Mesenchymal stem cell (in vitro differentiated cells and primary cell): ENCODE measurements around the gene PPP1R14B.
A peak's percentile ranks its signal among the peaks of the same experiment; 100 is the strongest.

Source experiments
- DNase-seq: peaks from one replicate; pipeline ENCODE4 v3.0.0-alpha.2; 2013
- H2AFZ ChIP-seq: one replicate; pipeline ENCODE4 v1.6.1; 2013; ENCODE audit warnings: low read depth, mild to moderate bottlenecking, control low read depth, inconsistent platforms, low read length, moderate library complexity
- H2AK5ac ChIP-seq: 2 replicates; pipeline ENCODE4 v1.6.1; 2013; ENCODE audit warnings: low read length, moderate library complexity, mild to moderate bottlenecking, inconsistent platforms; ENCODE audit not compliant: severe bottlenecking
- H2BK120ac ChIP-seq: one replicate; pipeline ENCODE4 v1.6.1; 2013; ENCODE audit warnings: low read depth, mild to moderate bottlenecking, inconsistent platforms, low read length, moderate library complexity
- H2BK12ac ChIP-seq, 2 experiments: one replicate each; pipeline ENCODE4 v1.6.1; 2013; ENCODE audit warnings: inconsistent platforms in 2 of 2, low read length in 2 of 2, mild to moderate bottlenecking in 2 of 2, moderate library complexity in 2 of 2, control low read depth in 1 of 2
- H2BK15ac ChIP-seq: one replicate; pipeline ENCODE4 v1.6.1; 2013; ENCODE audit warnings: mild to moderate bottlenecking, low read depth, inconsistent platforms; ENCODE audit not compliant: poor library complexity, severe bottlenecking
- H2BK5ac ChIP-seq: 2 replicates; pipeline ENCODE4 v1.6.1; 2013; ENCODE audit warnings: low read depth, mild to moderate bottlenecking, low read length, control low read depth, inconsistent platforms; ENCODE audit not compliant: poor library complexity, severe bottlenecking
- H3K14ac ChIP-seq, 2 experiments: one replicate each; pipeline ENCODE4 v1.6.1; 2013; ENCODE audit warnings: inconsistent platforms in 2 of 2, low read length in 2 of 2, control low read depth in 1 of 2, mild to moderate bottlenecking in 1 of 2, moderate library complexity in 1 of 2
- H3K18ac ChIP-seq, 2 experiments: one replicate each; pipeline ENCODE4 v1.6.1; 2013; ENCODE audit warnings: inconsistent platforms in 2 of 2, low read length in 2 of 2, control low read depth in 1 of 2, low read depth in 1 of 2, mild to moderate bottlenecking in 1 of 2
- H3K23ac ChIP-seq, 2 experiments: one replicate each; pipeline ENCODE4 v1.6.1; 2013; ENCODE audit warnings: inconsistent platforms in 2 of 2, low read length in 2 of 2, mild to moderate bottlenecking in 2 of 2, moderate library complexity in 2 of 2, control low read depth in 1 of 2
- H3K27ac ChIP-seq: 2 replicates; pipeline ENCODE4 v1.5.1; 2013; ENCODE audit warnings: mild to moderate bottlenecking, moderate library complexity, low read length, control low read depth, inconsistent platforms; ENCODE audit not compliant: poor library complexity, severe bottlenecking
- H3K27me3 ChIP-seq, 2 experiments: 2 replicates each; pipeline versions ENCODE4 v1.6.1 to v1.7.0; 2013; ENCODE audit warnings: low read length in 2 of 2, mild to moderate bottlenecking in 2 of 2, moderate library complexity in 2 of 2, control low read depth in 1 of 2, inconsistent platforms in 1 of 2; ENCODE audit not compliant: control insufficient read depth in 1 of 2, insufficient read depth in 1 of 2
- H3K36me3 ChIP-seq, 2 experiments: 2 replicates each; pipeline versions ENCODE4 v1.6.1 to v1.7.0; 2013; ENCODE audit warnings: low read length in 2 of 2, control low read depth in 1 of 2, inconsistent platforms in 1 of 2, low read depth in 1 of 2, mild to moderate bottlenecking in 1 of 2; ENCODE audit not compliant: insufficient read depth in 2 of 2, control insufficient read depth in 1 of 2
- H3K4ac ChIP-seq, 2 experiments: one replicate each; pipeline ENCODE4 v1.6.1; 2013; ENCODE audit warnings: inconsistent platforms in 2 of 2, low read length in 2 of 2, mild to moderate bottlenecking in 2 of 2, moderate library complexity in 2 of 2, control low read depth in 1 of 2, low read depth in 1 of 2
- H3K4me1 ChIP-seq: 2 replicates; pipeline ENCODE4 v1.6.1; 2013; ENCODE audit warnings: low read depth, low read length, control low read depth; ENCODE audit not compliant: control insufficient read depth, insufficient read depth
- H3K4me2 ChIP-seq: 2 replicates; pipeline ENCODE4 v1.6.1; 2013; ENCODE audit warnings: low read length, mild to moderate bottlenecking, inconsistent platforms; ENCODE audit not compliant: poor library complexity, severe bottlenecking
- H3K4me3 ChIP-seq, 2 experiments: 2 replicates each; pipeline versions ENCODE4 v1.5.1 to v1.7.0; 2013; ENCODE audit warnings: low read length in 2 of 2, mild to moderate bottlenecking in 2 of 2, control low read depth in 1 of 2, low read depth in 1 of 2; ENCODE audit not compliant: insufficient read depth in 1 of 2
- H3K79me1 ChIP-seq: replicated peaks from 2 replicates; pipeline ENCODE4 v1.6.1; 2013; ENCODE audit warnings: mild to moderate bottlenecking, control low read depth, low read length, inconsistent platforms; ENCODE audit not compliant: poor library complexity, severe bottlenecking
- H3K9ac ChIP-seq: 2 replicates; pipeline ENCODE4 v1.7.0; 2013; ENCODE audit warnings: mild to moderate bottlenecking, low read length, moderate library complexity
- H3K9me3 ChIP-seq: 2 replicates; pipeline ENCODE4 v1.7.0; 2013; ENCODE audit warnings: mild to moderate bottlenecking, low read length; ENCODE audit not compliant: control insufficient read depth
- H4K8ac ChIP-seq: one replicate; pipeline ENCODE4 v1.6.1; 2013; ENCODE audit warnings: inconsistent platforms, mild to moderate bottlenecking, low read length, moderate library complexity
- H4K91ac ChIP-seq: one replicate; pipeline ENCODE4 v1.6.1; 2013; ENCODE audit warnings: mild to moderate bottlenecking, low read length, inconsistent platforms
- WGBS: methylation state at CpG from one replicate; pipeline ENCODE4 v1.1.7; 2013; ENCODE audit warnings: mixed read lengths; 5-methylcytosine and 5-hydroxymethylcytosine counted together

The PPP1R14B gene

GRCh38 chr11:64258356-64258755, 11.6 kb upstream of the PPP1R14B start:
- H2BK12ac ChIP-seq = no peak overlapping the region
- H3K79me1 ChIP-seq = peaks cover 35% of the 10 kb centered on the region
- H2BK5ac ChIP-seq = no peak overlapping the region
- H3K14ac ChIP-seq = no peak overlapping the region
- H2BK15ac ChIP-seq = no peak overlapping the region
- H3K27ac ChIP-seq = no peak overlapping the region
- no peak overlapping the region for H4K8ac ChIP-seq
- peaks cover 26% of the 10 kb centered on the region for H3K4me1 ChIP-seq
- WGBS = 94% methylated on average over 24 of the region's 24 CpGs
- no peak overlapping the region for H3K23ac ChIP-seq
- H3K27me3 ChIP-seq = no peaks in the 10 kb centered on the region
- H3K18ac ChIP-seq = no peak overlapping the region
- no peak overlapping the region for H4K91ac ChIP-seq
- no peak overlapping the region for H3K4ac ChIP-seq
- no peaks in the 10 kb centered on the region for H3K9me3 ChIP-seq
- H2AK5ac ChIP-seq = no peak overlapping the region
- peaks cover 75 to 87% of the 10 kb centered on the region in 2 experiments for H3K36me3 ChIP-seq
- H3K4me2 ChIP-seq = no peak overlapping the region
- no peak overlapping the region for H2BK120ac ChIP-seq
- H3K4me3 ChIP-seq = no peak overlapping the region
- no peak overlapping the region for H2AFZ ChIP-seq
- DNase-seq = no peak
- no peak overlapping the region for H3K9ac ChIP-seq

DNA sequence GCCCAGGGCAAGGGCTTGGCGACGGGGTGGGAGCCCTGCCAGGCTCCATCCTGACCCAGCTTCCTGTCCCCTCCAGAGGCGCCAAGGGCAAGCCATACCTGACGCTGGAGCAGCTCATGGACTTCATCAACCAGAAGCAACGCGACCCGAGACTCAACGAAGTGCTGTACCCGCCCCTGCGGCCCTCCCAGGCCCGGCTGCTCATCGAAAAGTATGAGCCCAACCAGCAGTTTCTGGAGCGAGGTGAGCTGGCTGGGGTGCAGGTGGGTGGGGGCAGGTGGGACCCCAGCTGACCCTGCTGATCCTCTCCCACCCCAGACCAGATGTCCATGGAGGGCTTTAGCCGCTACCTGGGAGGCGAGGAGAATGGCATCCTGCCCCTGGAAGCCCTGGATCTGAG, 9.6 kb upstream of the PPP1R14B start:
- Histone ChIP-seq H2AFZ (no peak overlapping the region), H2BK5ac (no peak overlapping the region), H3K27ac (no peak overlapping the region), H3K36me3 (peaks cover 56 to 67% of the 10 kb centered on the region in 2 experiments), H3K4me2 (no peak overlapping the region), H3K79me1 (peaks cover 35% of the 10 kb centered on the region), H4K91ac (no peak overlapping the region), H3K4me1 (peaks cover 27% of the 10 kb centered on the region), H2AK5ac (no peak overlapping the region), H3K27me3 (no peaks in the 10 kb centered on the region), H3K23ac (no peak overlapping the region), H4K8ac (no peak overlapping the region), H3K4me3 (no peak overlapping the region), H3K9ac (no peak overlapping the region), H3K9me3 (no peaks in the 10 kb centered on the region), H2BK12ac (no peak overlapping the region), H3K14ac (no peak overlapping the region), H2BK15ac (no peak overlapping the region), H2BK120ac (no peak overlapping the region), H3K4ac (no peak overlapping the region), H3K18ac (no peak overlapping the region)
- DNase-seq = no peak
- WGBS = 92% methylated on average over 15 of the region's 15 CpGs

DNA sequence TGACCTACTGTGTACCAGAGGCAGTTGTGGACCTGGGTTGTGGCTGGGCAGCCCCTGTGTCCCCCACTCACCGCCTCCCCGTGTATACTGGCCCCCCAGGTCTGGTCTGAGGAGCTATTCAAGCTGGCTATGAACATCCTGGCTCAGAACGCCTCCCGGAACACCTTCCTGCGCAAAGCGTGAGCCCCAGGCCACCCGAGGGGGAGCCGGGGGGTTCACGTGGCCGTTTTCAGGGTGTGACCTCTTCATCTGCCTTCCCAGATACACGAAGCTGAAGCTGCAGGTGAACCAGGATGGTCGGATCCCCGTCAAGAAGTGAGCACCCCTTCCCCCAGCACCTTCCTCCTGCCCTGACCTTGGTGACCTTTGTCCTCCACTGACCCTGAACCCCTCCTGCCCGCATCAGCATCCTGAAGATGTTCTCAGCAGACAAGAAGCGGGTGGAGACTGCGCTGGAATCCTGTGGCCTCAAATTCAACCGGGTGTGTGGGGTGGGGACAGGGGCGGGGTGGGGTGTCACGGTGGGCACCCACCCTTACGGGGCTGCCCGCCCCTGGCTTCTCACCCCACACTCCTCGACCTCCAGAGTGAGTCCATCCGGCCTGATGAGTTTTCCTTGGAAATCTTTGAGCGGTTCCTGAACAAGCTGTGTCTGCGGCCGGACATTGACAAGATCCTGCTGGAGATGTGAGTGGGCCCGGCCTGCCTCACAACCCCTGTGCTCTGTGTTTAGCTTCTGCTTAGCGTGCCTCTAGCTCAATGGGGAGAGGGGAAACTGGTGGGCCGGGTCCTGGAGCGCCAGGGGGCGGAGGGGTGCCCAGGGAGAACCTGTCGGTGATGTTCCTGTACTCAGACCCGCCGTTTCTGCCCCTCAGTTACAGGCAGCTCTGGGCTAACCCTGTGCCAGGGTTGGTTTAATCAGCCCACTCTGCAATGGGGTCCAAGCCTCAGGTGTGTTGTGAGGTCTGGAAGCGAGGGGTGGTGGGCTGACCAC, 8.7 kb upstream of the PPP1R14B start:
- Histone ChIP-seq H3K79me1 (peaks cover 37% of the 10 kb centered on the region), H4K91ac (no peak overlapping the region), H3K4me2 (no peak overlapping the region), H3K36me3 (peaks cover 50 to 62% of the 10 kb centered on the region in 2 experiments), H4K8ac (no peak overlapping the region), H3K23ac (no peak overlapping the region), H3K9ac (no peak overlapping the region), H2BK5ac (no peak overlapping the region), H3K27me3 (no peaks in the 10 kb centered on the region), H3K14ac (no peak overlapping the region), H2BK15ac (no peak overlapping the region), H3K4me3 (no peak overlapping the region), H2BK120ac (no peak overlapping the region), H3K9me3 (no peaks in the 10 kb centered on the region), H3K4me1 (peaks cover 34% of the 10 kb centered on the region), H2AFZ (no peak overlapping the region), H3K18ac (no peak overlapping the region), H3K4ac (no peak overlapping the region), H3K27ac (no peak overlapping the region), H2AK5ac (no peak overlapping the region), H2BK12ac (no peak overlapping the region)
- WGBS = 94% methylated on average over 35 of the region's 35 CpGs
- DNase-seq = no peak

- H3K27ac ChIP-seq = no peak overlapping the region
- no peaks in the 10 kb centered on the region for H3K27me3 ChIP-seq
- H2BK120ac ChIP-seq = no peak overlapping the region
- H3K9ac ChIP-seq = no peak overlapping the region
- DNase-seq = no peak
- no peak overlapping the region for H4K8ac ChIP-seq
- no peak overlapping the region for H3K18ac ChIP-seq
- H3K23ac ChIP-seq = no peak overlapping the region
- no peak overlapping the region for H3K4me2 ChIP-seq
- no peak overlapping the region for H2BK5ac ChIP-seq
- H2AK5ac ChIP-seq = no peak overlapping the region
- H3K14ac ChIP-seq = no peak overlapping the region
- peaks cover 35% of the 10 kb centered on the region for H3K4me1 ChIP-seq
- H2AFZ ChIP-seq = no peak overlapping the region
- no peak overlapping the region for H4K91ac ChIP-seq
- H3K4me3 ChIP-seq = no peak overlapping the region
- peaks cover 39 to 51% of the 10 kb centered on the region in 2 experiments for H3K36me3 ChIP-seq
- H3K79me1 ChIP-seq = peaks cover 35% of the 10 kb centered on the region
- peak overlapping the region; percentile 15 for H2BK15ac ChIP-seq
- peak overlapping the region in 1 of 2 experiments; percentile 12 for H3K4ac ChIP-seq
- 91% methylated on average over 7 of the region's 7 CpGs for WGBS
- no peak overlapping the region for H2BK12ac ChIP-seq
- no peaks in the 10 kb centered on the region for H3K9me3 ChIP-seq
These were observed 7.6 kb upstream of the PPP1R14B start for GRCh38 chr11:64254326-64254725.
